ACC112 (cell line): ENCODE data around the gene AKAP11.
A peak's percentile ranks its signal among the peaks of the same experiment; 100 is the strongest.

Experiments used
- H2AFZ ChIP-seq: fragments of 200-600 bp; sonication (generic); one replicate; pipeline ENCODE4 v1.6.0; 2017; ENCODE audit warnings: antibody characterized with exemption, low read length; ENCODE audit not compliant: unreplicated experiment
- H3K27ac ChIP-seq: fragments of 200-600 bp; sonication (generic); 2 replicates; pipeline ENCODE4 v1.5.1; 2014; ENCODE audit warnings: low read depth, mild to moderate bottlenecking, antibody characterized with exemption, low read length, moderate library complexity
- H3K27me3 ChIP-seq: fragments of 200-600 bp; sonication (generic); 2 replicates; pipeline ENCODE4 v1.6.1; 2014; ENCODE audit warnings: mild to moderate bottlenecking, antibody characterized with exemption, low read length, moderate library complexity, mixed read lengths; ENCODE audit not compliant: insufficient read depth
- H3K36me3 ChIP-seq: fragments of 200-600 bp; sonication (generic); 2 replicates; pipeline ENCODE4 v1.6.1; 2016; ENCODE audit warnings: mild to moderate bottlenecking, antibody characterized with exemption, low read length, moderate library complexity, mixed read lengths; ENCODE audit not compliant: insufficient read depth
- H3K4me1 ChIP-seq: fragments of 200-600 bp; sonication (generic); one replicate; pipeline ENCODE4 v1.6.1; 2016; ENCODE audit warnings: low read length, mixed read lengths; ENCODE audit not compliant: insufficient read depth, unreplicated experiment, control insufficient read depth
- H3K4me3 ChIP-seq: fragments of 200-600 bp; sonication (generic); 2 replicates; pipeline ENCODE4 v1.5.1; 2014; ENCODE audit warnings: mild to moderate bottlenecking, low read depth, low read length
- H3K79me2 ChIP-seq: fragments of 200-600 bp; sonication (generic); one replicate; pipeline ENCODE4 v1.6.0; 2016; ENCODE audit warnings: low read length; ENCODE audit not compliant: control insufficient read depth, unreplicated experiment, insufficient read depth

Gene AKAP11

DNA sequence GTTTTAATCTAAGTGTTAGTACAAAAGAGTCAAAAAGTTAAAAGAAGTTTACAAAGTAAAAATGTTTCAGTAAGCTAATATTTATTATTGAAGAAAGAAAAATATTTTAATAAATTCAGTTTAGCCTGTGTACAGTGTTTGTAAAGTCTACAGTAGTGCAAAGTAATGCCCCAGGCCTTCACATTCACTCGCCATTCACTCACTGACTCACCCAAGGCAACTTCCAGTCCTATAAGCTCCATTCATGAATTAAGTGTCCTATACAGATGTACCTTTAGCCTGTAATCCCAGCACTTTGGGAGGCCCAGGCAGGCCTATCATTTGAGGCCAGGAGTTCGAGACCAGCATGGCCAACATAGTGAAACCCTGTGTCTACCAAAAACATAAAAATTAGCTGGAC lies 24.1 kb upstream of the AKAP11 start:
- Histone ChIP-seq H3K27ac (no peak overlapping the region), H3K4me3 (no peak overlapping the region), H3K4me1 (no peaks in the 10 kb centered on the region), H2AFZ (no peak overlapping the region), H3K36me3 (no peaks in the 10 kb centered on the region), H3K27me3 (no peaks in the 10 kb centered on the region), H3K79me2 (no peaks in the 10 kb centered on the region)

DNA sequence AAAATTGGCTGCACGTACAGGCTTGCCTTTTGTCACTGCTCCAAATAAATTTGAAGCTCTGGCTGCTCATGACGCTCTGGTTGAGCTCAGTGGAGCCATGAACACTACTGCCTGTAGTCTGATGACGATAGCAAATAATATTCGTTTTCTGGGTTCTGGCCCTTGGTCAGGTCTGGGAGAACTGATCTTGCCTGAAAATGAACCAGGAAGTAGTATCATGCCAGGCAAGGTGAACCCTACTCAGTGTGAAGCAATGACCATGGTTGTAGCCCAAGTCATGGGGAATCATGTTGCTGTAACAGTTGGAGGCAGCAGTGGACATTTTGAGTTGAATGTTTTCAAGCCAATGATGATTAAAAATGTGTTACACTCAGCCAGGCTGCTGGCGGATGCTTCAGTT lies 16.1 kb upstream of the AKAP11 start:
- no peak overlapping the region for H2AFZ ChIP-seq
- no peaks in the 10 kb centered on the region for H3K4me1 ChIP-seq
- no peak overlapping the region for H3K27ac ChIP-seq
- H3K4me3 ChIP-seq: no peak overlapping the region
- H3K36me3 ChIP-seq: no peaks in the 10 kb centered on the region
- no peaks in the 10 kb centered on the region for H3K27me3 ChIP-seq
- no peaks in the 10 kb centered on the region for H3K79me2 ChIP-seq

DNA sequence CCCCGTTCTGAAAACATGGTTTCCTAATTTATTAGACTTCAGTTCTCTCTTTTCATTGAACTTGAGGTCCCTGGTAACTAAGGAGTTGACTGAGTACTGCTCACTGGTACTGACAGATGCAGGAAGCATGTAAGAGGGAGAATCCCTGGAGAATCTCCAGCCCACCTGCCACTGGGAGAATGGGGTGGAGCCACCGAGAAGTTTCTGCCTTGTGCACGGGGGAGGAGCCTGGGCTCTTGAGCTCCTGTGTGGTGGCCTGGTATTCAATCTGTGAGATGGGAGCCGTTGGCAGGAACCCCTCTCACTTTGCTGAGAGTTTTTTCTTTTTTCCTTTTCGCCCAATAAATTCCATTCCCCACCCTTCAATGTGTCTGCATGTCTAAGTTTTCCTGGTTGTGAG lies 13.2 kb upstream of the AKAP11 start:
- Histone ChIP-seq H3K4me1 (no peaks in the 10 kb centered on the region), H3K27me3 (no peaks in the 10 kb centered on the region), H3K27ac (no peak overlapping the region), H3K79me2 (no peaks in the 10 kb centered on the region), H3K36me3 (no peaks in the 10 kb centered on the region), H2AFZ (no peak overlapping the region), H3K4me3 (no peak overlapping the region)

DNA sequence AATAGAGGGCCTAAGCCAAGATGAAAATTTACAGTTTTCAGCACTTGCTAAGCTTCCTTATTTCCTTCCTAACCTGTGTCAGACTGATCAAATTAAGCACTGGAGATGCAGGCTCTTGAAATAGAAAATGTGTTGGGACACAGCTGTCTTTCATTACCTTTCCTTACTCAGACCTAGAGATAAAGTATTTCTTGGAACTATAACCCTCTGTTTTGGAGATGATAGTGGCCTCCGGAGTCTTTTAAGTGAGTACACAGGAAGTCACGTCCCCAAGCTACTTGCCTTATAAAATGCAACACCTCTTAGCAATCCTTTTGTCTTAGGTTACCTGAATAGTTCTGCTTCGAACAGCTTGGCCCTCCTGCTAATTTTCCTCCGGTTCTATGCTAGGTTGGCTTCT lies 12.4 kb upstream of the AKAP11 start:
- Histone ChIP-seq H3K27ac (no peak overlapping the region), H3K4me3 (no peak overlapping the region), H2AFZ (no peak overlapping the region), H3K36me3 (no peaks in the 10 kb centered on the region), H3K27me3 (no peaks in the 10 kb centered on the region), H3K79me2 (no peaks in the 10 kb centered on the region), H3K4me1 (no peaks in the 10 kb centered on the region)

DNA sequence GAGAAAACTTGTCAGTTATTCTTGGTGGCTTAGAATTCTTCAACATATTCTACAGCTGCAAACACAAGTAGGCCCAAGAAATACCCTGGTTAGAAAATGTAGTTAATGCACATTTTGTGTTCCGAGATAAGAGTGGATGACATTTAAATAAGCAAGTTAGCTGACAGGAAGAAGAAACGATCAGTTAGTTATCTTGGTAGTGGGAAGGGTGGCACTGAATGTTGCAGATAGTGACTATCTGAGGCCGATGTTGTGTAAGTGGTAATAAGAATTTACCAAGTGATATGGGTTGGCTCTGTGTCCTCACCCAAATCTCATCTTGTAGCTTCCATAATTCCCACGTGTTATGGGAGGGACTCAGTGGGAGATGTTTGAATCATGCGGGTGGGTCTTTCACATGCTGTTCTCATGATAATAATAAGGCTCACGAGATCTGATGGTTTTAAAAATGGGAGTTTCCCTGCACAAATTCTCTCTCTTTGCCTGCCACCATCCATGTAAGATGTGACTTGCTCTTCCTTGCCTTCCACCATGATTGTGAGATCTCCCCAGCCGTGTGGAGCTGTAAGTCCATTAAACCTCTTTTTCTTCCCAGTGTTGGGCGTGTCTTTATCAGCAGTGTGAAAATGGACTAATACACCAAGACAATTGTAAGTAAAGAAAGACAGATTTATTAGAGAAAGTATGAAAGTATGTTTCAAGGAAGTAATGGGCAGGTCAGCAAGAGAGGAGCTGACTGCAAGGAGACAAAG lies 10.9 kb upstream of the AKAP11 start:
- Histone ChIP-seq H3K36me3 (no peaks in the 10 kb centered on the region), H3K79me2 (no peaks in the 10 kb centered on the region), H3K27me3 (no peaks in the 10 kb centered on the region), H2AFZ (no peak overlapping the region), H3K4me3 (no peak overlapping the region), H3K4me1 (peaks cover 1% of the 10 kb centered on the region), H3K27ac (no peak overlapping the region)

DNA sequence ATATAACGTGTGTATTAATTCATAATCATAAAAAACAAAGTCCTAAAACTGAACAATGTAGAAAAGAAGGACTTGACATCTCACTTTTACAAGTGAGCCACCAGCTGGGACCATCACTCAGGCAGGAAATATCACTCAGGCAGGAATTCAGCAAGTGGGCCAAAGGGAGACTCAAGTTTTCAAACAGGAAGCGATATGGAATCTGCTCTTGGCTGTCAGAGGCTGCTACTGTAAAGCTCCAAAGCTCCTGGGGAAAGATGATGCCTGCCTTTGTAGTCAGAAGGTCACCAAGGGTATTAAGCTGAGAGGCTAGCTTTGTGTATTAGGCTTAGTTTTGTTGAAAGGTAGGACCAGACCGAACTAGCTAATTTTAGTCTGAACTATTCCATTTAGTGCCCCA lies 5.5 kb upstream of the AKAP11 start:
- H3K79me2 ChIP-seq: no peaks in the 10 kb centered on the region
- H3K4me1 ChIP-seq: peaks cover 16% of the 10 kb centered on the region
- no peaks in the 10 kb centered on the region for H3K27me3 ChIP-seq
- peak overlapping the region; percentile 79 for H2AFZ ChIP-seq
- no peak overlapping the region for H3K4me3 ChIP-seq
- H3K36me3 ChIP-seq: no peaks in the 10 kb centered on the region
- H3K27ac ChIP-seq: peak overlapping the region; percentile 22; the same call in 1 of the 2 replicates

DNA sequence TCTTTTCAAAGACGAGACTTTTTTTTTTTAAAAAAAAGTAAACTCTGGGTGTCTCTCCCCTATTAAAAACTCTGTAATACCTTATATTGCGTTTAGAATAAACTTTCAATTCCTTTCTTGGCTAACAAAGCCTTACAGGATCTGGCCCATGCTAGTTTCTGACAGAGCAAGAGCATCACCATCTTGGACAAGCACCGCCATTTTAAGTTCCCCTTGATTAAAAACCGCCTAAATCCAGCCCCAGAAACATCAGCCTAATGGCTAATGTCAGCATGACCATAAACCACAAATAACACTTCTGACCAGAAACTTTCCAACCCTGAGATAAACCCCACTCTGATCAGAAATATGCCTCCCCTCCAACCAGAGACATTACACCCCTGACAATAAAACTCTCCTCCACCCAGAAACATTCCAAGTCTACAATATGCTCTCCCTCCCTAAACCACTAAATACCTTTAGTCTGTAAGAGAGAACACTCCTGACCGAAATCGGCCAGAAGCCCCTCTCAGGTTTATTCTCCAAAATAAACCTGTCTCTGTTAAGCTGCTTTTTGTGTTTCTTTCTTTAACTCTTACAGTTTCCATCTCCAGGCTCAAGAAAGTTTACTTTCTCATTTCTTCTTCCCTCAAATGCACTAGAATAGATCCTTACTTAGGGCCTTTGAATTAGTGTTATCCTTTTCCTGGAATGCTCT lies 1.6 kb upstream of the AKAP11 start:
- Histone ChIP-seq H3K27ac (no peak overlapping the region), H3K36me3 (no peaks in the 10 kb centered on the region), H3K4me1 (peaks cover 31% of the 10 kb centered on the region), H3K27me3 (no peaks in the 10 kb centered on the region), H2AFZ (peak overlapping the region; percentile 94), H3K4me3 (peak overlapping the region; percentile 83), H3K79me2 (peaks cover 32% of the 10 kb centered on the region)

DNA sequence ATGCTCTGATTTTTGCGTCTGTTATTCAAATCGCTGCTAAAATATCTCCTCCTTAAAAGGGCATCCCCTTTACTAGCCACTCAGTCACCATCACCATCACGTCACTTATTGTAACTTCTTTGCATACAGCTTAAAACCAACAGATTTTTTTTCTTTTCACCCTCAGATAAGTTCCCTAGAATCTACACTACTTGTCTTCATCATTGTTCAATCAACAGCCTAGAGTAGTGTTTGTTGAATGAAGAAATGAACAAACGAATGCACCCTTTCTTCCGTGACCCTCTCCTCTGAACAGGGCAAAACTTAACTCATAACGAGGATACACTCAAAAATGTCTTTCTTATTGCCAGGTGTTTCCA lies 1.1 kb upstream of the AKAP11 start:
- no peaks in the 10 kb centered on the region for H3K27me3 ChIP-seq
- H3K36me3 ChIP-seq: no peaks in the 10 kb centered on the region
- H3K79me2 ChIP-seq: peaks cover 37% of the 10 kb centered on the region
- H3K4me3 ChIP-seq: peak overlapping the region; percentile 83
- H2AFZ ChIP-seq: peak overlapping the region; percentile 94
- H3K27ac ChIP-seq: peak overlapping the region; percentile 88
- H3K4me1 ChIP-seq: peaks cover 31% of the 10 kb centered on the region

DNA sequence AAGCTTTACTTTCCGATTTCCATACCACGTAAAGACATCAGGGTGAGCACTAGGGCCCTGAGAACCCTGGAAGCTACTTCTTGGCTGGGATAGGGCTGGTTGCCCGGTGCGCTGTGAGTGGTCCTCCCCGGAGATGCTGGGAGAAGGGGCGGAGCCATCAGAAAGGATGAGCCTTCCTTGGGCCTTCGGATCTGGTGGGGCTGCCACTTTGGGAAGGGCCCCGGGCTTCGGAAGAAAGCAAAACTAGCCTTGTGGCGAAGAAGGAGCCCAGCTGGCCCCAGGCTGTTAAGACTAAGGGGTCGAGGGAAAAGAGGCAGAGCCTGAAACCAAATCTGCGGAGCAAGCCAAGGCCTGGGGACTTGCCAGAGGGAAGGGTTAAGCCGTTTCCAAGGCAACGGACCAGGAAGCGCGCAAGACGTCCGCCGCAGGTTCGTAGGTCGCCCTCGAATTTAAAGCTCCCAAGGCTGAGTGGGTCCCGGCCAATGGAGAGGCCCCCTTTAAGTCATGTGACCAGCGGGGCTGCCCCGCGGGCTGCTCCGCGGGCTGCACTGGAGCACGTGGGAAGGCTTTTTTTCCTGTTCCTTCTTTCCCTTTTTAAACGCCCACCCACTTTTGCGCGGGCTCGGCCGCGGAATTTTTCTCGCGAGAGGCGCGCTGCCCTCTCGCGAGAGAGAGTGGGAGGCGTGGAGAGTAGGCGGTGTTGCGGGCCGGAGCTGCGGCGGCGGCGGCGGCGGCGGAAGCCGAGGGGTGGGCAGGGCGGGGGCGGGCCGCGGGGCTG lies 426 bp upstream of the AKAP11 start:
- peaks cover 41% of the 10 kb centered on the region for H3K79me2 ChIP-seq
- H3K27ac ChIP-seq: peak overlapping the region; percentile 88
- H3K27me3 ChIP-seq: no peaks in the 10 kb centered on the region

DNA sequence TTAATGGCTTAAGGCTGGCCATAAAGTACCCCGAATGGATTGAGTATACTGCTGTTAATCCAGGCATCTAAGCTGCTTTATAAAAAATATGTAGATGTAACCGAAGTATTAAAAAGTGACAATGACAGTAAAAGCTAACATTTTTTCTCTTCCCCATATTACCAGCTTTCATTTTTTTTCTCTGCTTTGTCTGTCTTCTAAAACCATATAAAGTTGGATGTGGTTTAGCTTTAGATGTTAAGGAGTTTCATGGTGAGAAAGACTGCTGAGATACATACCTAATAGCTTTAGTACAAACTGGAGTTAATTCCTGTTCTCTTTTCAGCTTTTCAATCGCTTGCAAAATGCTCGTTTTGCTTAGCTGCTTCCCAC lies 838 bp downstream of the AKAP11 start:
- Histone ChIP-seq H2AFZ (peak overlapping the region; percentile 82), H3K27me3 (no peaks in the 10 kb centered on the region), H3K27ac (peak overlapping the region; percentile 57)

More for the DNA sequence above, 426 bp upstream of the AKAP11 start:
- Histone ChIP-seq H3K4me1 (peaks cover 26% of the 10 kb centered on the region), H3K36me3 (no peaks in the 10 kb centered on the region), H3K4me3 (peak overlapping the region; percentile 94), H2AFZ (peak overlapping the region; percentile 94)

More for the DNA sequence above, 838 bp downstream of the AKAP11 start:
- peaks cover 27% of the 10 kb centered on the region for H3K4me1 ChIP-seq
- peak overlapping the region; percentile 94 for H3K4me3 ChIP-seq
- no peaks in the 10 kb centered on the region for H3K36me3 ChIP-seq
- peaks cover 52% of the 10 kb centered on the region for H3K79me2 ChIP-seq
